ENCODE measurements around the gene EXD3.
"Not testable (repeated sequence)": the region's sequence is repeated elsewhere in the genome, so short reads cannot be mapped to it uniquely, and the experiment has no call there.

EXD3 gene

GRCh38 chr9:137339908-137340462 is 83.0 kb downstream of the EXD3 start:
- DNase-seq (ENCODE audit: low read depth in 2 of 2) = not testable (repeated sequence)

GRCh38 chr9:137339045-137339907 is 83.7 kb downstream of the EXD3 start:
- DNase-seq (ENCODE audit: low read depth in 2 of 2) = no peak

- no peak for DNase-seq (ENCODE audit: low read depth in 2 of 2)
These were observed 86.2 kb downstream of the EXD3 start for GRCh38 chr9:137336735-137337134.

- no peak for DNase-seq (ENCODE audit: low read depth in 2 of 2)
These were observed 89.8 kb downstream of the EXD3 start for GRCh38 chr9:137333016-137333671.

- DNase-seq (ENCODE audit: low read depth in 2 of 2) = no peak
These were observed 91.0 kb downstream of the EXD3 start for GRCh38 chr9:137331929-137332328.

- DNase-seq (ENCODE audit: low read depth in 2 of 2) = no peak
These were observed 92.3 kb downstream of the EXD3 start for GRCh38 chr9:137330689-137331088.

GRCh38 chr9:137329590-137329989 is 93.4 kb downstream of the EXD3 start:
- DNase-seq (ENCODE audit: low read depth in 2 of 2) = not testable (repeated sequence)

- DNase-seq (ENCODE audit: low read depth in 2 of 2) = not testable (repeated sequence)
These were observed 95.1 kb downstream of the EXD3 start for GRCh38 chr9:137327641-137328550.

- no peak for DNase-seq (ENCODE audit: low read depth in 2 of 2)
These were observed 96.4 kb downstream of the EXD3 start for GRCh38 chr9:137326445-137327065.

GRCh38 chr9:137325799-137326198 is 97.2 kb downstream of the EXD3 start:
- DNase-seq (ENCODE audit: low read depth in 2 of 2) = no peak

GRCh38 chr9:137325124-137325523 is 97.8 kb downstream of the EXD3 start:
- no peak for DNase-seq (ENCODE audit: low read depth in 2 of 2)

GRCh38 chr9:137323531-137324331 is 99.2 kb downstream of the EXD3 start:
- DNase-seq (ENCODE audit: low read depth in 2 of 2) = no peak

- no peak for DNase-seq (ENCODE audit: low read depth in 2 of 2)
These were observed 101.1 kb downstream of the EXD3 start for GRCh38 chr9:137321726-137322361.

GRCh38 chr9:137320555-137321384 is 102.2 kb downstream of the EXD3 start:
- DNase-seq (ENCODE audit: low read depth in 2 of 2) = no peak

- DNase-seq (ENCODE audit: low read depth in 2 of 2) = no peak
These were observed 103.0 kb downstream of the EXD3 start for GRCh38 chr9:137319739-137320551.

- DNase-seq (ENCODE audit: low read depth in 2 of 2) = no peak
These were observed 103.8 kb downstream of the EXD3 start for GRCh38 chr9:137319011-137319738.

GRCh38 chr9:137318602-137319001 is 104.4 kb downstream of the EXD3 start:
- DNase-seq (ENCODE audit: low read depth in 2 of 2) = no peak
